Activated effector memory CD4-positive, alpha-beta T cell treated with anti-CD3 and anti-CD28 coated beads, Interleukin-2, amount 50 U/mL, for 16 hours (primary cell): ENCODE results near the gene ACBD4.
"Not testable (repeated sequence)": the region's sequence is repeated elsewhere in the genome, so short reads cannot be mapped to it uniquely, and the experiment has no call there.

ENCODE experiments used
- DNase-seq: peaks from one replicate; pipeline ENCODE4 v3.0.0-alpha.2; 2020

ACBD4 gene

DNA sequence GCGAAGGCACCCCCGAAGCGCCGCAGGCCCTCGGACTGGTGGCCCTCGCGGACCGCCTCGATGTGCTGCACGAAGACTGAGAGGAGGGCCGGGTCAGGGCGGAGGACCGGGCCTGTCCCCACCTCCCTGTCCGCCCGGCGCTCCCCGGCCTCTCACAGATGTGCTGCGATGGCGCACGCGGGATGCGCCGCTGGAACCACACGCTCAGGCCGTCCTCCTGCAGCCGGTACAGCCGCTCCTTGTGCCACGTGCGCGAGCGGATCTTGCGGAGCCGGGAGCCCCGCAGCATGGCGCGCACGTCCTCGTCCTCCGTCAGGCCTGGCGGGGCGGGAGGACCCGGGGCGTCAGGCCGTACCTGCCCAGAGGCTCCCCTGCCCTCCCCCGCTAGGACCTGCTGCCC is 14.4 kb upstream of the ACBD4 start:
- peak; percentile 52 for DNase-seq

DNA sequence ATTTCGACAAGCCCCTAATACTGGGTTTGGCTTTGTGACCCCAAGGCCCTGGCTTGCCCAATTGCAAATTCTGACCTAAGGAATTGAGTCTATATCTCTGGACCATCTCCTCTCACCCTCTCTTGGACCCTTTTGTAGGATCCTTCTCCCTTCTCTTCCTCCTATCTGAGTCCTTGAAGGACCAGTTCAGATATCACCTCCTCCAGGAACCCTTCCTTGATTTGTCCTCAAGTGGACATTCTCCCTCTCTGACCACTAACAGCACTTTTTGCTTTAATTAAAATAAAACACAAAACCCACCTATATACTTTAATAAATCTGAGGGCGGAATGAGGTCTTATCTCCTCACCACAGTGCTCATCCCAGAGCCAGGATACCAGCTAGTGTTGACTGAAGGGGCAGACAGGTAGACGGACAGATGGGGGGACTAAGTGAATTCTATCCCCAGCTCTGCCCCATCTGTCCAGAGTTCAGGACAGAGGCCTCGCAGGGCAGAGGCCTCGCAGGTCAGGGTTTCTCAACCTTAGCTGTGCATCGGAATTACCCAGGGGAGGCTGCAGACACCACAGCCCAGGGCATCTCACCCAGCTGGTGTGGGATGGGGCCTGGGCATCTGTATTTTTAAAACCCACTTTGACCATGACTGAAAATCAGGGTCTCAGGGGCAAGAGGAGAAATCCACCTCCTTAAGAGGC is 12.3 kb upstream of the ACBD4 start:
- no peak for DNase-seq

DNA sequence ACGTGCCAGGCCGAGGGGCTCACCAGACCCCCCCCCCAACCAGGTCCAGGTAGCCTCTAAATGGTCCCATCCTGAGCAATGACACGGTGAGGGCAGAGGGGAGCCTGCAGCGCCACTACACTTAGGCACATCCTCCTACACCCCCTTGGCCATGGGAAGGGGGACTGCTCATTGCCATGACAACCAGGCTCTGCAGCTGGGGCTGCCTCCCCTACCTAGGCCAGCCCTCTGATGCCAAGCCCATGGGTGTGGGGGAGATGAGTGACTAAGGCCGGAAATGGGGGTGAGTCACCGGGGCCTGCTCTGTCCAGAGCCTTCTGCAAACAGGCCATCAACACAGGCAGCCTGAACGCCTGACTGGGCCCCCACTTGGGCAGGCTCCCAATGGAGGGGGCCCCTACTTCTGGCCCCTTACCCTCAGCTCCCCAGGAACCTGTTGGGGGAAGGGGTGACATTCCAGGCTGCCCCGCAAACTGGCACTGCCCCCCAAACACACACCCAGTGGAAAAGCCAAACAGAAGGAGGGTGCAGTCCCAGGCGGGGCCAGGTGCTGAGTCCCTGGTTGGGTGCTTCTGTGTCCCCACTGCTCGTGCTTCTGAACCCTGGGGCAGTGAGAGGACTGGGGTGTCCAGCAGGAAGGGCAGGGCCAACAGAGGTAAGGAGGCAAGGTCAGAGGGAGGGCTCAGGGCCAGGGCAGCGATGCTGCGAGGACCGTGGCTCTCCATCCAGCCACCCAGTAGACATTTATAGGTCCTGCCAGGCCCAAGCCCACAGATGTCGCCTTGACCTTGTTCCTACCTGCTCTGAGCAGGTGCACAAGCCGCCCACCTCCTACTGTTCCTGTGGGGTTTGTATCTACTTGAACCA is 11.3 kb upstream of the ACBD4 start:
- DNase-seq: peak; percentile 74

DNA sequence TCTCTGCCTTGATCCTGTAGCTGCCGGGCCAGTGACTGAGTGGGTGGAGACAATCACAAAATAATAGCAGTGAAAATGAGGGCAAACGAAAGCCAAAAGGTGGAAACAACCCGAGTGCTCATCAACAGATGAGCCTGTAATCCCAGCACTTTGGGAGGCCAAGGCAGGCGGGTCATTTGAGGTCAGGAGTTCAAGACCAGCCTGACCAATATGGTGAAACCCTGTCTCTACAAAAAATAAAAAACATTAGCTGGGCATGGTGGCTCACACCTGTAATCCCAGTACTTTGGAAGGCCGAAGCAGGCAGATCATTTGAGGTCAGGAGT is 10.7 kb upstream of the ACBD4 start:
- DNase-seq: not testable (repeated sequence)

DNA sequence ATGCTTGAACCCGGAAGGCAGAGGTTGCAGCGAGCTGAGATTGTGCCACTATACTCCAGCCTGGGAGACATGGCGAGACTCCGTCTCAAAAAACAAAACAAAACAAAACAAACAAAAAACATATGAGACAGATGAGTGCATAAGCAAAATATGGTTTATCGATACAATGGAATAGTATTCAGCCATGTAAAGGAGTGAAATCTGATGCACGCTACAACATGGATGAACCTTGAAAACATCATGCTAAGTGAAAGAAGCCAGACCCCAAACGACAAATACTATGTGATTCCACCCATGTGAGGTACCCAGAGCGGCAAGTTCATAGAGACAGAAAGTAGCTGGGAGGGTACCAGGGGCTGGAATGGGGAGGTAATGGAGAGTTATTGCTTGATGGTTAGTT is 10.0 kb upstream of the ACBD4 start:
- DNase-seq: no peak

DNA sequence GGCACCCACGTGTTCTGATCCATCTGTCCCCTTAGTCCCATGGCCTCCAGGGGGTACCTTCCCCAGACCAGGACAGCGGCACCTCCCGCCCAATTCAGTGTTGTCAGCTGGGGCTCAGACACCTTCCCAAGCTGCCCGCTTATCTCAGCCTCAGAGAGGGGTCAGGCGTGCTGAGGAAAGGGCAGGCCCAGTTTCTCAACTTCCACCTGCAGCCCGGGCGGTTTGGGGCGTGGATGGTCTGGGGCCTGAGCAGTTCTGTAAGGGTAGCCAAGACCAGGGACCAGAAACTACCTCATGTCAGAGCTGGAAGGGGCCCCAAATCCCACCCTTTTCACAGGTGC is 8.3 kb upstream of the ACBD4 start:
- DNase-seq: no peak

DNA sequence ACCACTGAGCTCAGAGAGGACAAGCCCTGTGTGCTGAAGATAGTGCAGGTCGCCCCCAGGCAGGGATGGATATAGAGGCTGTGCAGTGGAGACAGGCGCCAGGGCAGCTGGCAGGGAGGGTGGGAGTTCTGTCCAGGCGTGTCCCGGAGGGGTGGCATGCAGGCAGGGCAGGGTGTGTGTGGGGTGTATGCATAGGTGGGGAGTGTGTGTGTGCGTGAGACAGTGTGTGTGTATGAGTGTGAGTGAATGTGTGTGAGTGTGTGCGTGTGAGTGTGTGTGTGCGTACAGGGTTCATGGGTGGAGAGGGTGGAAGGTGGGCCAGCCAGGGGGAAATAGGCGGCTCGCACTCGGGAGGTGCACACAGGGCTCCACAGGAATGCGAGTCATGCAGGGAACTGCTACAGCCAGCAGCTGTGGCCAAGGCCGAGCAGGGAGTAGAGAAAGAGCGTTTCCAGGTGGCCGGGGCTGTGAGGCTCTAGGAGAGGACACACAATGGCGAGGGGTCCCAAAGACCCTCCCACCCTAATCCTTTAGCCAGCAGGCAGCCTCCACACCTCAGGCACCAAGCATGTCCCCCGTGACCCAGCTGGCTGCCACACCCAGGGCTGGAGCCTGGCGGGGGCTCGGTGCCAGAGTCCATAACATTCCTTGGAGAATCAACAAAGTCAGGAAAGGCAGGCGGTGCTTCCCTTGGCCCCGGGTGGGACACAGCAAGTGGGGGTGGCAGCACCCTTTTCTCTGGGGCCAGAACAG is 7.8 kb upstream of the ACBD4 start:
- peak; percentile 60 for DNase-seq

DNA sequence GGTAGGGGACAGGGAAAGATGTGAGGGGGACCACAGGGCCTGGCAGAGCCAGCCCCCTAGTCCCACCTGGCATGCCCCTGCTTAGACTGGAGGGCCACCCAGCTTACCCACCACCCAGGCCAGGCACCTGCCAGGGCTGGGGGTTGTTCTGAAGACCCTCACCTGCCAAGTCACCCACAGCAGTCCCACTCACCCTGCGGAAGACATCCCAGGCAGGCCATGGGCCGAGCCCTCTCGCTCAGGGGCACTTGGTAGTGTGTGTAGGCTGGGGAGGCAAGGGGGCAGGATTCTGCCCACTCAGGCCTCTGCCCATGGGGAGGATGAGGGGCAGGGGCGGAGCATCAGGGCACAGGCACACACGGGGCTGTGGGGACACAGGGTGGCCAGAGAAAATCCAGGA is 7.2 kb upstream of the ACBD4 start:
- no peak for DNase-seq

DNA sequence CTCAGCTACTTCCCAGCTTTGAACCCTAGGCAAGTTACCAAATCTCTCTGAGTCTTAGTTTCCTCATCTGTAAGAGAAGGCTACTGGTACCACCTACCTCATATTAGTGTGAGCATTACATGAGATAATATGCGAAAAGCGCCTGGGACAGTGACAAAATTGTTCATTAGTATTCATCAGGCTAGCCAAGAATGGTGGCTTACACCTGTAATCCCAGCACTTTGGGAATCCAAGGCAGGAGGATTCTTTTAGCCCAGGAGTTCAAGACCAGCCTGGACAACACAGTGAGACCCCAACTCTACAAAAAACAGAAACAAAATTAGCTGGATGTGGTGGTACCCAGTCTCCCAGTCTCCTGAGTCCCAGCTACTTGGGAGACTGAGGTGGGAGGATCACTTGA is 6.5 kb upstream of the ACBD4 start:
- DNase-seq: no peak

DNA sequence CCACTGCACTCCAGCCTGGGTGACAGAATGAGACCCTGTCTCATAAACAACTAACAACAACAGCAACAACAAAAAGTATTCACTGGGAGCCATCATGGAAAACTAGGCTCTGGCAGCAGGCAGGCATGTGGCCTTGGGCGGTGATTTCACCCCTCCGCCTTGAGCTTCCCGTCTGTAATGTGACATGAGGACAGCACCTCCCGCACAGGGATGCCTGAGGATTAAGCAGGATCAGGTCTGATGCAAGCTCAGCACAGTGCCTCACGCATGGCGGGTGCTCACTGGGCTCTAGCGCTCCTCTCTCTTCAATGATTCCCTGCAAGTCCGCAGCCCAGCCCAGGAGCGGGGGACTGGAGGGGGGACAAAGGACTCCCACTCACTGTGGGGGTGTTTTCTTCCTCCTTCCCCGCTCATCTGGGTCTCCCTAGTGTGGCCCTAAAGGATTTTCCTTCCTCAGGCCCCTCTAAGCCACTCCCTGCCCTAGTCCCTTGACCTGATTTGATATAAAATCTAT is 6.0 kb upstream of the ACBD4 start:
- DNase-seq: peak; percentile 57

DNA sequence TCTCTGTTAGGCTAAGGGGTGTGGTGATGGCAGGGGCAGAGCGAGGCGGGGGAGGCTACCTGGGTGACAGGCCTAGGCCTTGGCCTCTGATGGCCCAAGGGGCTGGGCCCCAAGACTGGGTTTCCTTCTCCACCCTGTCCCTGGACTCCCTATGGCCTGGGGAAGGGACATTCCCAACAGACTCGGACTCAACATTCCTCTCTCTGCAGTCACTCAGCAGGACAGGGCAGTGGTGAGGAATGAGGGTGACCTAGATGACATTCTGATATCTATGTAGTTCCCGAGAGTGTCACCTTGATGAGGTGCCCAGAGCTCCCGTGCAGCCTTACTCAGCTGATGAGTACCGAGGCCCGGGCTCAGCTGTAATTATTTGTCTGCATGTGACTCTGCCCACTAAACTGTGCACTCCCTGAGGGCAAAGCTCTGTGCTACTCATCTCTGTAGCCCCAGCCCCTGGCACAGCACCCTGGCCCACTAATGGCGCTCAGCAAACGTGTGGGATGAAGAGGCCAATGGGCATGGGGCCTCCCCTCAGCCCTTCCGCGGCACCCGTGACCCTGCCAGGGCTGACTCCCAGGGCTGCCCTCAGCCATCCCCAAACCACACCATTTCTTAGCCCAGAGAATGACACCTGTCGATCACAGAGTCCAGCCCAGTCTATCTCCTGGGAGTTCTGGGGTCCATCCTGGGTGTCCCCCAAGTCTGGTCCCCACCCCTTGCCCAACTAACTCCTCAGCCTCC is 5.4 kb upstream of the ACBD4 start:
- peak; percentile 59 for DNase-seq

DNA sequence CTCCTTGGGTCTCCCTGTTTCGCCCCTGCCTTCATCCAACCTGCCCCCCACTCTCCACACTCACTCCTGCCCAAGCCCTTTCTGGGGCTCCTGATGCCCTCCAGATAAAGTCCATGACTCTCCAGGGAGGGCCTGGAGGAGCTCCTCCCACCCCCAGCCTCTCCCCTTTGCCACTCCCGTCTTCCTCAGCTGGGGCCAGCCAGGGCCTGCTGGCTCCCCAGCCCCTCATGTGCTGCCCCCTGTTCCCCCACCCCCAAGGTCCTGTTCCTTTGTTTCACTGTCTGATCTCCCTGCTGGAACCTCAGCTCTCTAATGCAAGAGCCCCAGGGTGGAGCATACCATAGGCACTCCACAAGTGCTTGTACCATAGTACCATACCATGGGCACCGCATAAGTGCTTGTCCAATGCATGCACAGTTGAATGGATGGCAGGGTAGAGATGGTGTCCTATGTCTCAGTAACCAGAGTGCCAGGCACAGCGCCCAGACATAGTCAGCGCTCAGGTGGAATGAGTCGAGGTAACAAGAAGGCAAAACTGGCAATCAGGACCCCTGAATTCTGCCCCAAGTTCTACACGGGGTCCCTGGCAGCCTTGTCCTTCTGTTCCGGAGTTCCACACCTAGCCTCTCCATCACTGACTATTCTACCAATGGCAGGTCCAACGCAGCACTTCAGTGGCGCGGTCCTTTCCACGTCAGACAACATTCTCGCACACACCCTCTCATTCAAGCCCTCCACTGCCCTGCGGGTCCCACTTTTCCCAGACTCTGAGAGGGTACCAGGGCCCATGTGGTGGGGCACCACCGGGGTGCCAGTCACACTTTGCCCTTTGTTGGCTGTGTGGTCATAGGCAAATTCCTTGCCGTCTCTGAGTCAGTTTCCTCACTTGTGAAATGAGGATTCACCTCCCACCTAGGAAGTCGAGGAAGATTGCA is 4.5 kb upstream of the ACBD4 start:
- peak; percentile 60 for DNase-seq

DNA sequence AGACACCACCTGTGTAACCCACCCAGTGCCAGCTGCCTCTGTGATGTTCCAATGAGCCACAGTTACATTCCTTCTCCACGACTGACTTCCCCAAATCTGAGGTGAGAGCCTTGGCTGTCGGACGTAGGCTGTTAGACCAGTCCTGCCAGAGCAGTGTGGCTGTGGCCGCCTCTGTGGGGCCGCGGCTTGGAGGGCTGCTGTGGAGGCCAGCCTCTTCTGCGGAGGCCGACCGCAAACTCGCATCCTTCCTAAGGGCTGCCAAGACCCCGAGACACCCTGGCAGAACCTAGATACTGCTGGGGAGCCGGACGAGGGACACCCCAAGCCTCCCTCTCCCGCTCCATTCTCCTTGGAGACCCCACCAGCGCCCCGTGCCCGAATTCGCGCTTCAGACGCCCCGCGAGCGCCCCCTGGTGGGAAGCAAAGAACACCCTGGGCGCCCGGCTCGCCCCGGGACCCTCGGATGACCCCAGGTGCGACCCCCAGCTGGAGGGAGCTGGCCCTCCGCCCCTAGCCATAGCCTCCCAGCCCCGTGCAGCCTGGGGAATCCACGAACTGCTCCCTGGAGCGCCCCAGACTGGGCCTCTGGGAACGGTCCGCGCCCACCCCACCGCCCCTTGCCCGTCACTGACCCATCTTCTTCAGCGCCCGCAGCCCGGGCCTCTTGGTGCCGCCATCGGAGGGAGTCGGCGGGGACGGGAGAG is 3.7 kb upstream of the ACBD4 start:
- peak; percentile 82 for DNase-seq

DNA sequence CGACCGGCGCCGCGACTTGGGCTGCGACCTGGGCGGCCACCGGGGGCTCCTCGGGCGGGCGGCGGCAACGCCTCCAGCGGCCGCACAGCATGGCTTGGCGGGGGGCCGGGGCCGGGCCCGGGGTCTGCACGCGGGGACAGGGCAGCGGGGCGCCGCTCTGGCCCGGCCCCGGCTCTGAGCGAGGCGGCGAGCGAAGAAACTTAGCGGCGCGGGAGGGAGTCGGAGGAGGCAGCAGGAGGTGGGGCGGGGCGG is 3.2 kb upstream of the ACBD4 start, which contains the start of gene PLCD3:
Gene PLCD3, minus strand, starts transcription at position 196 of the 252 bp plus-strand sequence. Its CDS starts 105 bp downstream, at position 91.
- DNase-seq: no peak

DNA sequence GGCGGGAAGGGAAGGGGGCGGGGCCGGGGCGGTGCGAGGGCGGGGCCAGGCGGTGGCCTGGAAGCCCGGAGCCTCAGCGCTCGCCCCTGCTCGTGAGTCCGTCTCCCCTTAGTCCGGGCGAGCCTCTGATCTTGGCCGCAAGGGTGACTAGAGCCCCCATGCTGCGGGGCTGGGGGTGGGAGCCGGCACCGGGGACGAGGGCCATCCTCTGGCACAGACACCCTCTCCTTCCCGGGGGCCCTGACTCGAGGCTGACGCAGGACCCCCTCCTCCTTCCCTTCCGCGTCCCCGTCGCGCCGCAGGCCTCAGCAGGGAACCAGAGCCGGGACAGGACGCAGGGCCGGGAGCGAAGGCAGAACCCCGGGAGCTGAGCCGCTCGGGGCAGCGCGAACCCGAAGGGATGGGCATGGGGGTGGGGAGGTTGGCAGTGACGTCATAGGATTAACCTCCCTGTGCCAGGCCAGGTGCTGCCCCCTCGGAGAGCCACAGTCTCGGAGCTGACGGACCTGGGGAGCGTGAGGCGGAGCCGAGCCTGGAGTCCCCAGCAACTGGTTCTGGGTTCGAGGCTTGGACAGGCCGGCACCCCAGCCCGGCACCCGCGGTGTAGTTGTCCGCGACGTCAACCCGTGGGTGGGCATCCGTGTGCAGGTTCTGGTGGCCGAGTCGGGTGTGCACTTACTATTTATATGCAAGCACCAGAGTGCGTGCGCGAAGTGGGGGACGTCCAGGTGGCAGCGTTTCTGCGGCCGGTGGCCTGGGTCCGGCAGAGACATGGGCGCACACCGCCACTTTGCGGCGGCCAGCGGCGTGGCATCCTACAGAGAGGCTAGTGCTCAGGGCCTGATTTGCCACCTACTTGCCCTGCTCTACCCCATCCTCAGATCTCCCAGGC is 2.7 kb upstream of the ACBD4 start:
- peak; percentile 88 for DNase-seq

DNA sequence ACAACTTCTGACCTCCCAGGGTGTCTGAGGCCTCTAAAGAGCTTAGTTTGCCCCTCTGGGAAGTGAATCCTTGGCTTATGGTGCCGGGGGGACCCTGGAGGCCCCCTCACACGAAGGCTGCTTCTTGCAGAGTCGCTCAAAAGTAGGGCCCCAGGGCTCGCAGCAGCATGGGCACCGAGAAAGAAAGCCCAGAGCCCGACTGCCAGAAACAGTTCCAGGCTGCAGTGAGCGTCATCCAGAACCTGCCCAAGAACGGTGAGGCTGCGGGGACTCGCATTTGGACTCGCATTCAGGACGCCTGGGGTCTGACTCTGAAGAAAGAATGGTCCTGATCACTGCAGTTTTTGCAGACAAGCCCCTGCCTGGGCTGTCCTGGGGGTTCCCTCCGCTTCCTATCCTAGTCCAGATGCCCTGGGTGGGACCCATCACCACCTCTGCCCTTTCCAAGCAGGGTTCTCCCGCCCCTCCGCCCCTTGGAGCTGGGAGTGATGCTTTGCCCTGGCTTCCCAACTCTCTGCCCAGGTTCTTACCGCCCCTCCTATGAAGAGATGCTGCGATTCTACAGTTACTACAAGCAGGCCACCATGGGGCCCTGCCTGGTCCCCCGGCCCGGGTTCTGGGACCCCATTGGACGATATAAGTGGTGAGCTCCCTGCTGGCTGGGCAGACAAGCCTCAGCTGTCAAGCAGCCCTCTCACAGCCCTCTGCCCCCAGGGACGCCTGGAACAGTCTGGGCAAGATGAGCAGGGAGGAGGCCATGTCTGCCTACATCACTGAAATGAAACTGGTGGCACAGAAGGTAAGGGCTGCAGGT is 698 bp downstream of the ACBD4 start:
- DNase-seq: no peak

DNA sequence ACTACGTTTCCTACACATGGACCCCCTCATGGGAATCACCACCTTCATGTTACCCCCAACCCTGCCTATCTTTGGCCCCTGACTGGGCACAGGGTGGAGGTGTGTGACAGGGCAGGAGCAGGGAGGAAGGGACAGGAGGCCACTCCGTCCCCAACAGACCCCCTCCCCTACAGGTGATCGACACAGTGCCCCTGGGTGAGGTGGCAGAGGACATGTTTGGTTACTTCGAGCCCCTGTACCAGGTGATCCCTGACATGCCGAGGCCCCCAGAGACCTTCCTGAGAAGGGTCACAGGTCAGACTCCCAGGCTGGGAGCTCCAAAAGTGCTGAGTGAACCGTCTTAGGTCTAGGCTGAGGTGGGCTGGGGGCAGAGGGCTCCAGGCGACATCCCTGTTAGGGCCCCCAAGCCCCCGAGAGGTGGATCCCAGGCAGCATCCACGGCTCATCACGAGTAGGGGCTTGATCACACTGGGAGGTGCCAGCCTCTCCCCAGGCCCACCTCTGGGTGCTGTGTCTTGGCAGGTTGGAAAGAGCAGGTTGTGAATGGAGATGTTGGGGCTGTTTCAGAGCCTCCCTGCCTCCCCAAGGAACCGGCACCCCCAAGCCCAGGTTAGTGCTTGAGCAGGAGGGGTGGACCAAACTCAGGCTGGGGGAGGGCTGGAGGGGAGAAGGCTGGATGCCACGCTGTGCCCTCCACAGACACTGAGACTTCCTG is 1.5 kb downstream of the ACBD4 start:
- DNase-seq: no peak

DNA sequence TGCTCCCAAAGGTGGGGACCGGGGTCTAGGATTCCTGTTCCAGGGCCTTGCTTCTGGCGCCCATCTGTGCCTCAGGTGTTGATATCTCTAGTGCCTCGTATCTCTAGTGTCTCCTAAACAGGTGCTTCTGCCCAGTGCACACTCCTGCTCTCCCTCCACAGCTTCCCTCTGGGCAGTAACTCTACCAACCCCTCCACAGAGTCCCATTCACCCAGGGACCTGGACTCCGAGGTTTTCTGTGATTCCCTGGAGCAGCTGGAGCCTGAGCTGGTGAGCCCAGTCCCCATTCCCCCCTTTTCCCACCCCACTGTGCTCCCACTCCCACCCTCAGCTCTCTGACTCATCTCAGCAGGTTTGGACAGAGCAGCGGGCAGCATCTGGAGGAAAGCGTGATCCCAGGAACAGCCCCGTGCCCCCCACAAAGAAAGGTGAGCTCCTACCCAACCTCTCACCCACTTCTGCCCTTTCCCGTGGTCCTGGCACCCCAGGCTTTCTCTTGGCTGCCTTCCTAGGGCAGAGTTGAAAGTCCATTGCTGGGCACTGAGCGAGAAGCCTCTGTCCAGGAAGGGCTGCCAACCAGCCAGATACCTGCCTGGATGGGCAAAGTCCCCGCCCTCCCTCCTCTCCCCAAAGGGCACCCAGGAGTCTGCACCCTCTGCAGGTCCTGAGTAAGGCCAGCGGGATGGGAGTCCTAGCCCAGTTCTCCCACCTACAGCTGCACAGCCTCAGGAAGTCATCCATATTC is 2.2 kb downstream of the ACBD4 start:
- DNase-seq: no peak
